Measurements from ENCODE around the gene AADAC.
"Not testable (repeated sequence)": the region's sequence is repeated elsewhere in the genome, so short reads cannot be mapped to it uniquely, and the experiment has no call there.

Gene AADAC

GRCh38 chr3:151856118-151856517, 42.2 kb downstream of the AADAC start:
- DNase-seq (ENCODE audit: low read depth): no peak

GRCh38 chr3:151856641-151857040, 42.7 kb downstream of the AADAC start:
- no peak for DNase-seq (ENCODE audit: low read depth)

- DNase-seq (ENCODE audit: low read depth): no peak
These were observed 45.3 kb downstream of the AADAC start for GRCh38 chr3:151859233-151859673.

- no peak for DNase-seq (ENCODE audit: low read depth)
These were observed 46.0 kb downstream of the AADAC start for GRCh38 chr3:151859905-151860304.

GRCh38 chr3:151863611-151864010, 49.7 kb downstream of the AADAC start:
- DNase-seq (ENCODE audit: low read depth): no peak

GRCh38 chr3:151864423-151865101, 50.6 kb downstream of the AADAC start:
- DNase-seq (ENCODE audit: low read depth): peak; percentile 83

GRCh38 chr3:151866711-151867410, 52.9 kb downstream of the AADAC start:
- DNase-seq (ENCODE audit: low read depth): no peak

GRCh38 chr3:151867666-151868065, 53.8 kb downstream of the AADAC start:
- DNase-seq (ENCODE audit: low read depth): no peak

- no peak for DNase-seq (ENCODE audit: low read depth)
These were observed 55.3 kb downstream of the AADAC start for GRCh38 chr3:151869181-151869580.

- no peak for DNase-seq (ENCODE audit: low read depth)
These were observed 57.9 kb downstream of the AADAC start for GRCh38 chr3:151871639-151872468.

- DNase-seq (ENCODE audit: low read depth): no peak
These were observed 59.5 kb downstream of the AADAC start, which contains the start of gene SUCNR1 for GRCh38 chr3:151873398-151873797. Gene SUCNR1, plus strand, starts transcription at chr3:151873643. Its CDS starts 6,250 bp downstream, at chr3:151879893.

- not testable (repeated sequence) for DNase-seq (ENCODE audit: low read depth)
These were observed 60.2 kb downstream of the AADAC start for GRCh38 chr3:151874079-151874478.

- no peak for DNase-seq (ENCODE audit: low read depth)
These were observed 61.8 kb downstream of the AADAC start for GRCh38 chr3:151875759-151876158.

GRCh38 chr3:151877269-151877668, 63.4 kb downstream of the AADAC start:
- DNase-seq (ENCODE audit: low read depth): no peak

All from HS-5 (cell line).